EH (cell line): ENCODE results near the gene MMGT1.
"Not testable (repeated sequence)": the region's sequence is repeated elsewhere in the genome, so short reads cannot be mapped to it uniquely, and the experiment has no call there.

Experiments
- DNase-seq: peaks from one replicate; pipeline ENCODE4 v3.0.0-alpha.2; 2015; ENCODE audit warnings: low read depth

MMGT1 gene

DNA sequence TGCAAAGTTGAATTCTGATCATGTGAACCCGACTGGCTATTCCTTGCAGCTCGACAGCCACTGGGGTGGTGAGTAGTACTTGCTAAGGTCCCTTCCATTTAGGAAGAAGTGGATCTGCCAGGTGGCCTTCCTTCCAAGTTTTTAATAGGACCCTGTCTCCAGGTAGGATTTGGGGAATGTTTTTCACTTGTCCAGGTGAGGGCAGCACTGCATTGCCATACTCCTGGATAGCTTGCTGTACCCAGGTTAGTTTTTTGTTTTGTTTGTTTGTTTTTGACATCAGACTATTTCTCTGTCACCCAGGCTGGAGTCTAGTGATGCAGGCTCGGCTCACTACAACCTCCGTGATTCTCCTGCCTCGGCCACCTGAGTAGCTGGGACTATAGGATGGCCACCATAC lies 50.4 kb downstream of the MMGT1 start:
- DNase-seq, result no peak

DNA sequence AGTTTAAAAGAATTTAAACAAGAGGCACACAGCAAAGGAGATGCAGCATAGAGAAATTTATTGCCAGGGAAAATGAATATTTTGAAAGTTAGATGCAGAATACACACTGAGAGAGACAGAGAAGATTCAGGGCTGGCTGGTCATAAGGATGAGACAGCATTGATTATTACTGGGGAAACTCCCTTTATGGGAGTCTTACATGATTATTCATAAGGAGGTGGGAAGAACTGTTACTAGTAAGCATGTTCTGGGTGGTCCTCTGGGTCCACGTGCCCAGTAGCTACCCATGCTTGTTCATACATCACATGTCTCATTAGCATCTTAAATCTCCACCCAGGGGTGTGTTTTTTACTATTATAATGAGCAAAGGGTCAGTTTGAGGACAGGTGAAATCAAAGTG lies 53.3 kb downstream of the MMGT1 start:
- not testable (repeated sequence) for DNase-seq

DNA sequence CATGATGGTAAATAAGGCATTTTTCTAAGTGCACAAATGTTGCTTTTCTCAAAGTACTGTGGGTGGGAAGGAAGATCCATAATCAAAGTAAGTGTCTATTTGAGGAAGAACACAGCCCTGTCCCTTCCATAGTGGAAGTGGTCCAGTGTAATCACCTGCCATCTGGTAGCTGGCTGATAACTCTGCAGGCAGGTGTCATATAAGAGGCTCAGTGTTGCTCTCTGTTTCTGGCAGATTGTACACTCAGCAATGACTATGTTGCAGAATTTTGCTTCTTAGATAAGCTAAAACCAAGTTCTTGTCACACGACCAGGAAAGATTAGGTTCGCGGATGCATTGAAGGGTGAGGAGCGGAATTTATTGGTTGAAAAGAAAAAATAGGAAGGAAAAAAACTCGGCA lies 59.4 kb downstream of the MMGT1 start:
- no peak for DNase-seq
